Measurements from ENCODE around the gene GPR4. TPM values are rescaled to one million over a fixed set of nuclear protein-coding genes. Genes with fewer than 3 reads are reported as not detected.

Gene GPR4
- polyA plus RNA-seq (2013) = not detected

DNA sequence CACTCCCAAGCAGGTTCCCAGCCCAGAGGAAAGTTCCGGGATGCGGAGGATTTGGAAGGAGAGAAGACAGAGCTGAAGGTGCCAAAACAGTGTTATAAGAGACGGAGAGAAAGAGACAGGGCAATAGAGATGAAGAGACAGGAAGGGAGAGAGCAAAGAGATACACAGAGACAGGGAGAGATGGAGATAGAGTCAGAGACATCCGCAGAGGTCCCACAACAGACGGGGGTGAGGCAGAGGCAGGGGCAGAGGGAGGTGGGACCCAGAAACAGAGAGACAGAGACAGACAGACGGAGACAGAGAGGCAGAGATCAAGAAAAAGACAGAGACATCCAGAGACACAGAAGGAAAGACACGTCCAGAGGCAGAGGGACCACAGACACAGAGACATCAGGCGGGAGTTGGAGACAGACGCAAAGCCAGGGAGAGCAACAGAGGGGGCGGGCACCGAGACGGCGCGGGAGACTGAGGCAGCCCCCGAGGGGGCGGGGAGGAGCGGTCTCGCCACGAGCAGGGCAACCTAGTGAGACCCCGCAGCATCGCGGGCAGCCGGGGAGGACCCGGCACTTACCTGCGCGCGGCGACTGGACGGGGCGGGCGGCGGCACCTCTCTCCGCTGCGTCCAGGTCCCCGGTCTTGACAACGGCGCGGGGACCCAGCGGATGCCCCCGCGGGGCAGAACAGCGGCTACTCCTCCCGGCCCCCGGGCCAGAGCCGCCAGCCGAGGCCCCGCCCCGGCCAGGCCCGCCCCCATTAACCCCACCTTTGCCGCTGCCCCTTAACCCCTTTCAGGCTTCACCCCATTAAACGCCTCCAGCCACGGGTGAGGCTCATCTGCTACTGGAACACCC lies at the start of gene GPR4:
Gene GPR4, minus strand, starts transcription at position 689 of the 851 bp plus-strand sequence. CDS start 10,346 bp downstream, outside the sequence.
- ChIA-PET POLR2A (no interaction called here), CTCF (interaction anchor here (1.3 kb wide), 1 partner anchor 16 kb away, joined by 3 read pairs; no protein-coding TSS in a partner anchor)
- H3K27ac ChIP-seq (ENCODE audit: insufficient read depth in 1 of 2, low read depth in 1 of 2, low read length in 2 of 2, poor library complexity in 1 of 2, severe bottlenecking in 2 of 2) = no peak within 1 kb of the TSS
- no peaks in the 10 kb centered on the region for H3K36me3 ChIP-seq (ENCODE audit: control insufficient read depth in 4 of 4, insufficient read depth in 4 of 4, low read length in 3 of 4)
- H3K27me3 ChIP-seq (replicated peaks in 2 of 5; ENCODE audit: control insufficient read depth in 4 of 5, insufficient read depth in 5 of 5, low read length in 4 of 5) = peaks cover 0 to 71% (median 33%) of the 10 kb centered on the region in 5 experiments
- peak in 2 of 3 donors; percentile 17 to 25 for DNase-seq
- no peak within 1 kb of the TSS for H3K4me3 ChIP-seq (ENCODE audit: control insufficient read depth in 1 of 7, extremely low read depth in 1 of 7, insufficient read depth in 4 of 7, low read depth in 2 of 7, low read length in 6 of 7)
- no peaks in the 10 kb centered on the region for H3K9me3 ChIP-seq (ENCODE audit: control extremely low read depth in 1 of 5, control insufficient read depth in 4 of 5, insufficient read depth in 2 of 5, low read depth in 1 of 5, low read length in 4 of 5)
- WGBS (ENCODE audit: insufficient coverage) = 7% methylated on average over 50 of the region's 52 CpGs
- H3K4me1 ChIP-seq (ENCODE audit: control extremely low read depth in 1 of 4, control insufficient read depth in 4 of 4, insufficient read depth in 4 of 4, low read length in 3 of 4) = peaks cover 8 to 29% (median 27%) of the 10 kb centered on the region in 4 experiments

DNA sequence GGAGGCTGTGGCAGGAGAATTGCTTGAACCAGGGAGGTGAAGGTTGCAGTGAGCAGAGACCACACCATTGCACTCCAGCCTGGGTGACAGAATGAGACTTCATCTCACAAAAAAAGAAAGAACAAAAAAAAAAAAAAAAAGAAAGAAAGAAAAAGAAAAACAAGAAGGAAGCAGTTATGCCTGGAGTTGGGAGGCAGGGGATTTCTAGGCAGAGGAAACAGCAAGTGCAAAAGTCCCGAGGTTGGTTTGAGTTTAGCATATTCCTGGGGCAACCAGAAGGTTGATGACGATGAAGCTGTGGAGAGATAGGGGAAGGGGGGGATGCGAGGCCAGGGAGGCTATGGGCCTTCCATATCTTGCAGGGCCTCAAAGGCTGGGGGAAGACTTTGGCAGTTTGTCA lies 48.7 kb upstream of the GPR4 start:
- ChIA-PET CTCF (interaction anchor here (1.0 to 1.6 kb wide), 2 partner anchors 9 to 30 kb away, joined by 3 to 4 read pairs; no protein-coding TSS in a partner anchor), POLR2A (no interaction called here)
- Histone ChIP-seq H3K27ac (ENCODE audit: insufficient read depth in 1 of 2, low read depth in 1 of 2, low read length in 2 of 2, poor library complexity in 1 of 2, severe bottlenecking in 2 of 2) (no peak overlapping the region), H3K27me3 (replicated peaks in 2 of 5; ENCODE audit: control insufficient read depth in 4 of 5, insufficient read depth in 5 of 5, low read length in 4 of 5) (peaks cover 0 to 2% (median 0%) of the 10 kb centered on the region in 5 experiments), H3K4me1 (ENCODE audit: control extremely low read depth in 1 of 4, control insufficient read depth in 4 of 4, insufficient read depth in 4 of 4, low read length in 3 of 4) (peaks cover 4 to 8% (median 7%) of the 10 kb centered on the region in 4 experiments), H3K36me3 (ENCODE audit: control insufficient read depth in 4 of 4, insufficient read depth in 4 of 4, low read length in 3 of 4) (no peaks in the 10 kb centered on the region), H3K9me3 (ENCODE audit: control extremely low read depth in 1 of 5, control insufficient read depth in 4 of 5, insufficient read depth in 2 of 5, low read depth in 1 of 5, low read length in 4 of 5) (no peaks in the 10 kb centered on the region), H3K4me3 (ENCODE audit: control insufficient read depth in 1 of 7, extremely low read depth in 1 of 7, insufficient read depth in 4 of 7, low read depth in 2 of 7, low read length in 6 of 7) (no peak overlapping the region)
- WGBS (ENCODE audit: insufficient coverage) = 11% methylated on average over 3 of the region's 3 CpGs
- DNase-seq = peak in 1 of 3 donors; percentile 48

DNA sequence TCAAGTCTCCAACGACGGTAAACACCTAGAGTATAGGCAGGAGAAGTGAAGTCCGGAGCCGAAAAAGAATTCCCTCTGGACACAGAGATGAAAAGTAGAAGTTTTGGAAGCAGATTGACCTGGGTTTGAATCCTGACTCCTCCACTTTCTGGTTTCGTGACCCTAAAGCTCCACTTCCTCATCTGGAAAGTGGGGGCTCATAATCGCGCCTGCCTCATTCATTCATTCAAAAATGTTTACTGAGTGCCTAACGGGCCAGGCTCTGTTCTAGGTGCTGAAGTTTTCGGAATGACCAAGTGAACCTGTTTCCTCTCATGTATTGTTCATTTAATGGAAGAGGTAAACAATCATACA lies 44.3 kb upstream of the GPR4 start:
- DNase-seq = no peak

DNA sequence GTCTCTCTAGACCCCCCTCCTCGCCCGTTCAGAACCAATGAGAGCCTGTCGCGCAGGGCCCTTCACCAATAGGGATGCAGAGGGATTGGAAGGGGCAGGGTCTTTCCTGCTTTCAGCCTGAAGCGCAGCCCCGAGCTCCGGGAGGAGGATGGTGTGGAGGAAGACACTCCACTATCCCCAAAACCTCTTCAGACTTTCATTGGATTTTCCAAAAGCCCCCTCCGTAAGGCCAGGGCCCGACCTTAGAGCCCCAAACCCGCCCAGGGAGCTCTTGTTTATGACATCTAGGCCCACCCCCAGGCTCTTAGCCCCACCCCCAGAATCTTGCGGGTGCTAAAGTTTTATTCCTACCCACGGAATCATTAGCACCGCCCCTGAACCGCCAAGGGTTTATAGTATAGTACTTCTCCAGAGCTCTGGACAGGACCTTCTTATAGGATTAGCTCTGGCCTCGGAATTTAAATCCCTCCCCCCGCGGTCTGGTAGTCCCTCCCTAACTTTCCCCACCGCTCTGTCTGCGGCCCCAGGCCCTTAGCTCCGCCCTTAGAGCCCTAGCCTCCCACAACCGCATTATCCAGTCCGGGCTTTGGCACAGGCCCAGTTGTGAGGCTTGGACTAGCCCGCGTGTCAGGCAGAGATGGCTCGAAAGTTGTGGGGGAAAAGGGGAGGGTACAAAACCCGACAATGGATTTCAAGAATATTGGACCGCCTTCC lies 43.8 kb upstream of the GPR4 start:
- 0% methylated on average over 15 of the region's 27 CpGs for WGBS (ENCODE audit: insufficient coverage)
- H3K4me3 ChIP-seq (ENCODE audit: control insufficient read depth in 1 of 7, extremely low read depth in 1 of 7, insufficient read depth in 4 of 7, low read depth in 2 of 7, low read length in 6 of 7) = peak overlapping the region; percentile 1 to 79 (median 57)
- CTCF ChIA-PET = interaction anchor here (0.7 to 1.7 kb wide), 6 partner anchors 10 to 160 kb away, joined by 3 to 5 read pairs (median 3); partner anchors contain the start of gene QPCTL

More for the DNA sequence above, 44.3 kb upstream of the GPR4 start:
- ChIA-PET POLR2A (interaction anchor here (0.7 kb wide), 1 partner anchor 15 kb away, joined by 3 read pairs; no protein-coding TSS in a partner anchor), CTCF (interaction anchor here (0.7 to 1.7 kb wide), 5 partner anchors 10 to 161 kb away, joined by 3 to 5 read pairs (median 3); partner anchors contain the start of gene QPCTL)
- Histone ChIP-seq H3K4me1 (ENCODE audit: control extremely low read depth in 1 of 4, control insufficient read depth in 4 of 4, insufficient read depth in 4 of 4, low read length in 3 of 4) (peaks cover 4 to 33% (median 30%) of the 10 kb centered on the region in 4 experiments), H3K27me3 (replicated peaks in 2 of 5; ENCODE audit: control insufficient read depth in 4 of 5, insufficient read depth in 5 of 5, low read length in 4 of 5) (peaks cover 0 to 24% (median 10%) of the 10 kb centered on the region in 5 experiments), H3K9me3 (ENCODE audit: control extremely low read depth in 1 of 5, control insufficient read depth in 4 of 5, insufficient read depth in 2 of 5, low read depth in 1 of 5, low read length in 4 of 5) (no peaks in the 10 kb centered on the region), H3K4me3 (ENCODE audit: control insufficient read depth in 1 of 7, extremely low read depth in 1 of 7, insufficient read depth in 4 of 7, low read depth in 2 of 7, low read length in 6 of 7) (peak overlapping the region in 5 of 7 experiments; percentile 1 to 79 (median 61)), H3K36me3 (ENCODE audit: control insufficient read depth in 4 of 4, insufficient read depth in 4 of 4, low read length in 3 of 4) (no peaks in the 10 kb centered on the region), H3K27ac (ENCODE audit: insufficient read depth in 1 of 2, low read depth in 1 of 2, low read length in 2 of 2, poor library complexity in 1 of 2, severe bottlenecking in 2 of 2) (no peak overlapping the region)
- WGBS (ENCODE audit: insufficient coverage) = 13% methylated on average over 5 of the region's 9 CpGs

DNA sequence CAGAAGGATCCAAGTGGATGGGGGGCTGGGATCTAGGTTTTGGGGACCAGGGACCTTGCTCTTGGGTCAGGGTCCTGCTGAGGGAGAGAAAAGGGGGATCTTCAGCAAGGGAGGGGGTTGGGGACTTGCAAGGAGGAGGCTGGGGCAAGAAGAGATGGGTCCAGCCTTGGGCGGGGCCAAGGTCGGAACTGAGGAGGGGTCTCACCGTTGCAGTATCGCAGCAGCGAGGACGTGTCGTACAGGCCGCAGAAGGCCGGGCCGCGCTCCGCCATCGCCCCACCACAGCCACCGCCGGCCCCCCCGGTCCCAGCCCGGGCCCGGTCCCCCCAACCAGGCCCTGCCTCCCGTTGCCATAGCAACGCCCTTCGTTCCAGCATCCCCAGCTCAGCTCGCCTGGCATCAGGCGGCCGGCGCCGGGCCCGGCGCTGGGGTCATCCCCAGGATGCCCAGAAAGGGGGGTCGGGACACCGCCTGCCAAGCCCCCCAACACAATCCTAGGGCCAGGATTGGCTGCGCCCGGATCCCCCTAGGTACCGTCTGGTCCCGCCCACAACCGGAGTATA lies 43.1 kb upstream of the GPR4 start:
- ChIA-PET POLR2A (no interaction called here), CTCF (interaction anchor here (0.8 to 1.7 kb wide), 3 partner anchors 11 to 27 kb away, joined by 3 to 5 read pairs (median 3); no protein-coding TSS in a partner anchor)
- peaks cover 0 to 24% (median 10%) of the 10 kb centered on the region in 5 experiments for H3K27me3 ChIP-seq (replicated peaks in 2 of 5; ENCODE audit: control insufficient read depth in 4 of 5, insufficient read depth in 5 of 5, low read length in 4 of 5)
- H3K4me3 ChIP-seq (ENCODE audit: control insufficient read depth in 1 of 7, extremely low read depth in 1 of 7, insufficient read depth in 4 of 7, low read depth in 2 of 7, low read length in 6 of 7) = peak overlapping the region in 6 of 7 experiments; percentile 18 to 79 (median 59)
- no peak overlapping the region for H3K27ac ChIP-seq (ENCODE audit: insufficient read depth in 1 of 2, low read depth in 1 of 2, low read length in 2 of 2, poor library complexity in 1 of 2, severe bottlenecking in 2 of 2)
- peaks cover 4 to 41% (median 37%) of the 10 kb centered on the region in 4 experiments for H3K4me1 ChIP-seq (ENCODE audit: control extremely low read depth in 1 of 4, control insufficient read depth in 4 of 4, insufficient read depth in 4 of 4, low read length in 3 of 4)
- WGBS (ENCODE audit: insufficient coverage) = 7% methylated on average over 31 of the region's 35 CpGs
- DNase-seq = no peak
- no peaks in the 10 kb centered on the region for H3K9me3 ChIP-seq (ENCODE audit: control extremely low read depth in 1 of 5, control insufficient read depth in 4 of 5, insufficient read depth in 2 of 5, low read depth in 1 of 5, low read length in 4 of 5)
- H3K36me3 ChIP-seq (ENCODE audit: control insufficient read depth in 4 of 4, insufficient read depth in 4 of 4, low read length in 3 of 4) = no peaks in the 10 kb centered on the region

More for the DNA sequence above, 43.8 kb upstream of the GPR4 start:
- H3K27ac ChIP-seq (ENCODE audit: insufficient read depth in 1 of 2, low read depth in 1 of 2, low read length in 2 of 2, poor library complexity in 1 of 2, severe bottlenecking in 2 of 2) = no peak overlapping the region
- peaks cover 0 to 24% (median 10%) of the 10 kb centered on the region in 5 experiments for H3K27me3 ChIP-seq (replicated peaks in 2 of 5; ENCODE audit: control insufficient read depth in 4 of 5, insufficient read depth in 5 of 5, low read length in 4 of 5)
- H3K4me1 ChIP-seq (ENCODE audit: control extremely low read depth in 1 of 4, control insufficient read depth in 4 of 4, insufficient read depth in 4 of 4, low read length in 3 of 4) = peaks cover 4 to 37% (median 35%) of the 10 kb centered on the region in 4 experiments
- no peaks in the 10 kb centered on the region for H3K36me3 ChIP-seq (ENCODE audit: control insufficient read depth in 4 of 4, insufficient read depth in 4 of 4, low read length in 3 of 4)
- H3K9me3 ChIP-seq (ENCODE audit: control extremely low read depth in 1 of 5, control insufficient read depth in 4 of 5, insufficient read depth in 2 of 5, low read depth in 1 of 5, low read length in 4 of 5) = no peaks in the 10 kb centered on the region
- DNase-seq = peak; percentile 85 to 91 (median 91)
- POLR2A ChIA-PET = interaction anchor here (0.7 kb wide), 2 partner anchors 15 to 1357 kb away, joined by 3 read pairs; no protein-coding TSS in a partner anchor

DNA sequence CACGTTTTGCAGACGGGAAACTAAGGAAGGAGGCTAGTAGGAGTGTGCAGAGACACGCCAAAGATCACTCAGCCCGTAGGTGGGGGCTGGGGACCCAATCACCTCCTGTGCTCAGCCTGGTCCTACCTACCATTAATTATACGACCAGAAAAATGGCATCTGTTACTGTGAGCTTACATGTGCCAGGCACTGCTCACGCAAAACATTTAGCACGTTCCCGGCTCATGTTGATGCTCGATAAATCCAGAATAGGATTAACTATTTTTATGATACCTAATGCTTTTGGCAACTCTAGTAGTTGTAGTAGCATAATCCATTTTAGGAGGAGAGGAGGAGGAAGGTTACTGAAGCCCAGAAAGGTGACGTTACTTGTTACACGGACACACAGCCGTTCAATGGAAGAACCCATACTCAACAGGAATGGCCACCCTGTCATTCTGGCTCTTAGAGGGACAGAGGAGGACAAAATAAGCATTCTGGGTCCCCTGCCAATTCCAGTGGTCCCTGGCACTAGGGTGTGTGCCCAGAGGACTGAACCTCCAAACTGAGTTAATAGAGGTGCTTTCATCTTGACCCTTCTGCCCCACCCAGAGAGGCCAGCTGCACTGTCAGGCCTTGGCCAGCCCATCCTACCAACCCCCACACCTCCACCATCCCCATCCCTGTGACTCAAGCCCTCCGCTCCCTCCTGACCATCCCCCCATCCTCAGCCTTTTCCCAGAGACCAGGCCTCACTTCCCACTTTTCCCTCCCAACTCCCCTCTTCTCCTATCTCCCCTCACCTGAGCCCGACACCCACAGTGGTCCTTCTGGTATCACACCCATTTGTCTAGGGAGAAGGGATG lies 42.1 kb upstream of the GPR4 start:
- 53% methylated on average over 9 of the region's 14 CpGs for whole genome bisulfite sequencing (ENCODE audit: insufficient coverage)
- ChIA-PET POLR2A (no interaction called here), CTCF (interaction anchor here (0.6 to 4.7 kb wide), 8 partner anchors 8 to 257 kb away, joined by 3 to 41 read pairs (median 6); partner anchors contain the start of gene OPA3)
- no peaks in the 10 kb centered on the region for H3K9me3 ChIP-seq (ENCODE audit: control extremely low read depth in 1 of 5, control insufficient read depth in 4 of 5, insufficient read depth in 2 of 5, low read depth in 1 of 5, low read length in 4 of 5)
- no peaks in the 10 kb centered on the region for H3K36me3 ChIP-seq (ENCODE audit: control insufficient read depth in 4 of 4, insufficient read depth in 4 of 4, low read length in 3 of 4)
- no peak overlapping the region for H3K4me3 ChIP-seq (ENCODE audit: control insufficient read depth in 1 of 7, extremely low read depth in 1 of 7, insufficient read depth in 4 of 7, low read depth in 2 of 7, low read length in 6 of 7)
- peaks cover 0 to 24% (median 10%) of the 10 kb centered on the region in 5 experiments for H3K27me3 ChIP-seq (replicated peaks in 2 of 5; ENCODE audit: control insufficient read depth in 4 of 5, insufficient read depth in 5 of 5, low read length in 4 of 5)
- H3K27ac ChIP-seq (ENCODE audit: insufficient read depth in 1 of 2, low read depth in 1 of 2, low read length in 2 of 2, poor library complexity in 1 of 2, severe bottlenecking in 2 of 2) = no peak overlapping the region
- no peak for DNase-seq
- peaks cover 4 to 43% (median 40%) of the 10 kb centered on the region in 4 experiments for H3K4me1 ChIP-seq (ENCODE audit: control extremely low read depth in 1 of 4, control insufficient read depth in 4 of 4, insufficient read depth in 4 of 4, low read length in 3 of 4)
